Measurements from ENCODE around the gene TMX2. TPM values are rescaled to one million over a fixed set of nuclear protein-coding genes. Genes with fewer than 3 reads are reported as not detected.
A peak's percentile ranks its signal among the peaks of the same experiment; 100 is the strongest.

The TMX2 gene
- total RNA-seq, 4 donors from 2014 or later, result 44.0 to 52.1 (median 50.0) TPM

- H3K4me1 ChIP-seq, result no peaks in the 10 kb centered on the region
- no peaks in the 10 kb centered on the region for H3K9me3 ChIP-seq
- H3K36me3 ChIP-seq, result no peaks in the 10 kb centered on the region
- H3K4me3 ChIP-seq, result no peak overlapping the region
- H3K27me3 ChIP-seq, result no peaks in the 10 kb centered on the region
- WGBS, 2 donors (ENCODE audit: low coverage in 1 of 2), result 78% methylated on average over 1 of the region's 3 CpGs; no CpG with 5 or more reads in 1 of the 2 donors
- ATAC-seq, result no peak
- no peak for TF ChIP-seq CTCF (IDR thresholded peaks at IDR 0.05)
- TF ChIP-seq EP300 (IDR thresholded peaks at IDR 0.05), result no peak
- TF ChIP-seq POLR2AphosphoS5 (IDR thresholded peaks at IDR 0.05), result no peak
- no peak for TF ChIP-seq POLR2A (IDR thresholded peaks at IDR 0.05)
- no peak overlapping the region for H3K27ac ChIP-seq
Measured at GRCh38 chr11:57758174-57758573, 45.8 kb downstream of the TMX2 start.

GRCh38 chr11:57761301-57762234, 49.2 kb downstream of the TMX2 start, which contains the start of gene CTNND1:
Gene CTNND1 (plus strand): TSS chr11:57761802. CDS start chr11:57791479, 29,677 bp downstream.
- H3K4me1 ChIP-seq, result peaks cover 8 to 30% (median 10%) of the 10 kb centered on the region in 3 donors
- H3K27ac ChIP-seq, result peak within 1 kb of the TSS; percentile 85 to 100 (median 88)
- peak within 1 kb of the TSS; percentile 61 to 100 for H3K4me3 ChIP-seq
- 2 to 7% methylated on average over 13 of the region's 13 CpGs for WGBS, 2 donors (ENCODE audit: low coverage in 1 of 2)
- ATAC-seq, result peak; percentile 100
- H3K9me3 ChIP-seq, result no peaks in the 10 kb centered on the region
- no peaks in the 10 kb centered on the region for H3K27me3 ChIP-seq
- H3K36me3 ChIP-seq, result no peaks in the 10 kb centered on the region
- TF ChIP-seq CTCF (IDR thresholded peaks at IDR 0.05) (no peak), POLR2AphosphoS5 (IDR thresholded peaks at IDR 0.05) (peak; percentile 90), EP300 (IDR thresholded peaks at IDR 0.05) (no peak), POLR2A (IDR thresholded peaks at IDR 0.05) (peak; percentile 28 to 53)

- 0 to 2% methylated on average over 5 to 8 of the region's 9 CpGs for WGBS, 2 donors (ENCODE audit: low coverage in 1 of 2)
Measured at GRCh38 chr11:57762235-57762861, 50.0 kb downstream of the TMX2 start.

GRCh38 chr11:57763568-57763967, 51.2 kb downstream of the TMX2 start:
- Histone ChIP-seq H3K27me3 (no peaks in the 10 kb centered on the region), H3K36me3 (no peaks in the 10 kb centered on the region), H3K4me1 (peaks cover 9 to 48% (median 10%) of the 10 kb centered on the region in 3 donors), H3K27ac (peak overlapping the region; percentile 85 to 100 (median 88)), H3K9me3 (no peaks in the 10 kb centered on the region), H3K4me3 (peak overlapping the region; percentile 61 to 100)
- TF ChIP-seq POLR2A (IDR thresholded peaks at IDR 0.05) (no peak), CTCF (IDR thresholded peaks at IDR 0.05) (peak; percentile 23 to 51 (median 46)), EP300 (IDR thresholded peaks at IDR 0.05) (no peak), POLR2AphosphoS5 (IDR thresholded peaks at IDR 0.05) (peak; percentile 42)
- 0 to 7% methylated on average over 1 of the region's 1 CpG for WGBS, 2 donors (ENCODE audit: low coverage in 1 of 2)
- ATAC-seq, result no peak

More at GRCh38 chr11:57762235-57762861, 50.0 kb downstream of the TMX2 start:
- H3K27me3 ChIP-seq, result no peaks in the 10 kb centered on the region
- H3K4me1 ChIP-seq, result peaks cover 8 to 38% (median 10%) of the 10 kb centered on the region in 3 donors
- H3K36me3 ChIP-seq, result no peaks in the 10 kb centered on the region
- TF ChIP-seq CTCF (IDR thresholded peaks at IDR 0.05) (no peak), POLR2AphosphoS5 (IDR thresholded peaks at IDR 0.05) (no peak), POLR2A (IDR thresholded peaks at IDR 0.05) (no peak), EP300 (IDR thresholded peaks at IDR 0.05) (no peak)
- peak overlapping the region; percentile 85 to 100 (median 88) for H3K27ac ChIP-seq
- no peak for ATAC-seq
- peak overlapping the region; percentile 61 to 100 for H3K4me3 ChIP-seq
- H3K9me3 ChIP-seq, result no peaks in the 10 kb centered on the region

All from gastroesophageal sphincter (tissue), 4 donors.